Neural cell (in vitro differentiated cells): ENCODE results near the gene PRAF2. TPM values are rescaled to one million over a fixed set of nuclear protein-coding genes. Genes with fewer than 3 reads are reported as not detected.

Experiments used
- H2AFZ ChIP-seq: fragments of 200-600, 300-800 bp; sonication (generic), shearing (Covaris generic); 2 replicates; pipeline ENCODE4 v1.6.0; 2014; ENCODE audit warnings: low read depth, mild to moderate bottlenecking, antibody characterized with exemption, low read length, moderate library complexity
- H3F3A ChIP-seq: fragments of 200-600 bp; shearing (Covaris generic); 2 replicates; pipeline ENCODE4 v1.6.1; 2016; ENCODE audit warnings: mild to moderate bottlenecking, moderate library complexity, mixed read lengths, antibody characterized with exemption, low read length; ENCODE audit not compliant: insufficient read depth, poor library complexity, severe bottlenecking
- H3K27ac ChIP-seq: fragments of 200-600, 300-800 bp; sonication (generic), shearing (Covaris generic); 2 replicates; pipeline ENCODE4 v1.5.1; 2014; ENCODE audit warnings: mild to moderate bottlenecking, low read length, moderate library complexity
- H3K27me3 ChIP-seq: fragments of 300-800, 200-600 bp; sonication (generic), shearing (Covaris generic); 2 replicates; pipeline ENCODE4 v1.6.0; 2014; ENCODE audit warnings: mild to moderate bottlenecking, low read depth, low read length, moderate library complexity; ENCODE audit not compliant: insufficient read depth
- H3K36me3 ChIP-seq: fragments of 300-800, 200-600 bp; sonication (generic), shearing (Covaris generic); 2 replicates; pipeline ENCODE4 v1.5.1; 2014; ENCODE audit warnings: mild to moderate bottlenecking, antibody characterized with exemption, low read length, moderate library complexity; ENCODE audit not compliant: insufficient read depth
- H3K4me2 ChIP-seq: fragments of 300-800, 200-600 bp; sonication (generic), shearing (Covaris generic); 2 replicates; pipeline ENCODE4 v1.6.0; 2014; ENCODE audit warnings: mild to moderate bottlenecking, low read length
- H3K4me3 ChIP-seq: fragments of 300-800, 200-600 bp; sonication (generic), shearing (Covaris generic); 2 replicates; pipeline ENCODE4 v1.5.1; 2014; ENCODE audit warnings: mild to moderate bottlenecking, low read length, moderate library complexity
- H3K79me2 ChIP-seq: fragments of 200-600 bp; shearing (Covaris generic); replicated peaks from 2 replicates; pipeline ENCODE4 v1.6.0; 2014; ENCODE audit warnings: mild to moderate bottlenecking, low read length, moderate library complexity; ENCODE audit not compliant: insufficient read depth
- H3K9ac ChIP-seq: fragments of 300-800, 200-600 bp; sonication (generic), shearing (Covaris generic); 2 replicates; pipeline ENCODE4 v1.6.1; 2016; ENCODE audit warnings: mild to moderate bottlenecking, low read length, mixed read lengths
- H3K9me2 ChIP-seq: fragments of 200-600 bp; shearing (Covaris generic); 2 replicates; pipeline ENCODE4 v1.6.1; 2016; ENCODE audit warnings: mild to moderate bottlenecking, low read length, mixed read lengths; ENCODE audit not compliant: insufficient read depth
- H3K9me3 ChIP-seq: fragments of 200-600, 300-800 bp; sonication (generic), shearing (Covaris generic); 2 replicates; pipeline ENCODE4 v1.6.1; 2016; ENCODE audit warnings: mild to moderate bottlenecking, mixed run types, low read length, moderate library complexity, mixed read lengths
- H4K20me1 ChIP-seq: fragments of 200-600 bp; shearing (Covaris generic); 2 replicates; pipeline ENCODE4 v1.6.1; 2016; ENCODE audit warnings: mild to moderate bottlenecking, mixed run types; ENCODE audit not compliant: insufficient read depth
- EP300 ChIP-seq: fragments of 450-650 bp; conservative IDR thresholded peaks from 2 replicates; pipeline ENCODE4 v1.6.1; 2014; ENCODE audit warnings: antibody characterized with exemption, mild to moderate bottlenecking, moderate library complexity; ENCODE audit not compliant: poor library complexity, severe bottlenecking
- EZH2 ChIP-seq: fragments of 200-600, 300-800 bp; shearing (Covaris generic), sonication (generic); IDR thresholded peaks from 2 replicates; pipeline ENCODE4 v1.6.1; 2014; ENCODE audit warnings: antibody characterized with exemption, low read length, borderline replicate concordance, mild to moderate bottlenecking; ENCODE audit not compliant: insufficient read depth, poor library complexity, severe bottlenecking
- MXI1 ChIP-seq: fragments of 450-650 bp; conservative IDR thresholded peaks from 2 replicates; pipeline ENCODE4 v1.6.1; 2014; ENCODE audit warnings: antibody characterized with exemption, mild to moderate bottlenecking; ENCODE audit not compliant: poor library complexity, severe bottlenecking
- POLR2AphosphoS5 ChIP-seq: IDR thresholded peaks from 2 replicates; pipeline ENCODE4 v1.6.1; 2012
- RAD21 ChIP-seq: fragments of 450-650 bp; conservative IDR thresholded peaks from 2 replicates; pipeline ENCODE4 v1.6.1; 2014; ENCODE audit warnings: antibody characterized with exemption, mild to moderate bottlenecking, moderate library complexity
- SMC3 ChIP-seq: fragments of 450-650 bp; conservative IDR thresholded peaks from 2 replicates; pipeline ENCODE4 v1.6.1; 2014; ENCODE audit warnings: antibody characterized with exemption, mild to moderate bottlenecking, moderate library complexity; ENCODE audit not compliant: poor library complexity
- TAF1 ChIP-seq: IDR thresholded peaks from 2 replicates; pipeline ENCODE4 v1.6.1; 2012; ENCODE audit warnings: low read depth
- polyA plus RNA-seq: library from polyadenylated mRNA; depleted of rRNA; stranded (reverse); fragments of >200 nt; gene quantifications from 2 replicates; pipeline ENCODE4 v1.2.3, GENCODE V29; 2014
- TF ChIP-seq, protein P1 (sequence below): IDR thresholded peaks from 2 replicates; pipeline ENCODE4 v1.6.1; 2012; ENCODE audit warnings: borderline replicate concordance
- TF ChIP-seq, protein P2 (sequence below): fragments of 450-650 bp; IDR thresholded peaks from 2 replicates; pipeline ENCODE4 v1.5.1; 2014; ENCODE audit warnings: antibody characterized with exemption, mild to moderate bottlenecking, moderate library complexity; ENCODE audit not compliant: poor library complexity, severe bottlenecking

Gene PRAF2
- polyA plus RNA-seq, 1 donor from 2014 or later = 7.3 TPM

- Histone ChIP-seq H3K27ac (no peak overlapping the region), H3K27me3 (no peaks in the 10 kb centered on the region), H4K20me1 (no peaks in the 10 kb centered on the region), H3K9me3 (no peaks in the 10 kb centered on the region), H3K9ac (no peak overlapping the region), H3K4me2 (no peak overlapping the region), H2AFZ (no peak overlapping the region), H3K4me3 (no peak overlapping the region), H3K79me2 (peaks cover 6% of the 10 kb centered on the region), H3K9me2 (no peaks in the 10 kb centered on the region), H3K36me3 (no peaks in the 10 kb centered on the region), H3F3A (no peaks in the 10 kb centered on the region)
- no peak for TF ChIP-seq POLR2AphosphoS5
- no peak for TF ChIP-seq TAF1
- no peak for TF ChIP-seq RAD21
- TF ChIP-seq SMC3 = no peak
- TF ChIP-seq, protein P1, sequence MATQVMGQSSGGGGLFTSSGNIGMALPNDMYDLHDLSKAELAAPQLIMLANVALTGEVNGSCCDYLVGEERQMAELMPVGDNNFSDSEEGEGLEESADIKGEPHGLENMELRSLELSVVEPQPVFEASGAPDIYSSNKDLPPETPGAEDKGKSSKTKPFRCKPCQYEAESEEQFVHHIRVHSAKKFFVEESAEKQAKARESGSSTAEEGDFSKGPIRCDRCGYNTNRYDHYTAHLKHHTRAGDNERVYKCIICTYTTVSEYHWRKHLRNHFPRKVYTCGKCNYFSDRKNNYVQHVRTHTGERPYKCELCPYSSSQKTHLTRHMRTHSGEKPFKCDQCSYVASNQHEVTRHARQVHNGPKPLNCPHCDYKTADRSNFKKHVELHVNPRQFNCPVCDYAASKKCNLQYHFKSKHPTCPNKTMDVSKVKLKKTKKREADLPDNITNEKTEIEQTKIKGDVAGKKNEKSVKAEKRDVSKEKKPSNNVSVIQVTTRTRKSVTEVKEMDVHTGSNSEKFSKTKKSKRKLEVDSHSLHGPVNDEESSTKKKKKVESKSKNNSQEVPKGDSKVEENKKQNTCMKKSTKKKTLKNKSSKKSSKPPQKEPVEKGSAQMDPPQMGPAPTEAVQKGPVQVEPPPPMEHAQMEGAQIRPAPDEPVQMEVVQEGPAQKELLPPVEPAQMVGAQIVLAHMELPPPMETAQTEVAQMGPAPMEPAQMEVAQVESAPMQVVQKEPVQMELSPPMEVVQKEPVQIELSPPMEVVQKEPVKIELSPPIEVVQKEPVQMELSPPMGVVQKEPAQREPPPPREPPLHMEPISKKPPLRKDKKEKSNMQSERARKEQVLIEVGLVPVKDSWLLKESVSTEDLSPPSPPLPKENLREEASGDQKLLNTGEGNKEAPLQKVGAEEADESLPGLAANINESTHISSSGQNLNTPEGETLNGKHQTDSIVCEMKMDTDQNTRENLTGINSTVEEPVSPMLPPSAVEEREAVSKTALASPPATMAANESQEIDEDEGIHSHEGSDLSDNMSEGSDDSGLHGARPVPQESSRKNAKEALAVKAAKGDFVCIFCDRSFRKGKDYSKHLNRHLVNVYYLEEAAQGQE = no peak
- TF ChIP-seq EP300 = no peak
- TF ChIP-seq, protein P2, sequence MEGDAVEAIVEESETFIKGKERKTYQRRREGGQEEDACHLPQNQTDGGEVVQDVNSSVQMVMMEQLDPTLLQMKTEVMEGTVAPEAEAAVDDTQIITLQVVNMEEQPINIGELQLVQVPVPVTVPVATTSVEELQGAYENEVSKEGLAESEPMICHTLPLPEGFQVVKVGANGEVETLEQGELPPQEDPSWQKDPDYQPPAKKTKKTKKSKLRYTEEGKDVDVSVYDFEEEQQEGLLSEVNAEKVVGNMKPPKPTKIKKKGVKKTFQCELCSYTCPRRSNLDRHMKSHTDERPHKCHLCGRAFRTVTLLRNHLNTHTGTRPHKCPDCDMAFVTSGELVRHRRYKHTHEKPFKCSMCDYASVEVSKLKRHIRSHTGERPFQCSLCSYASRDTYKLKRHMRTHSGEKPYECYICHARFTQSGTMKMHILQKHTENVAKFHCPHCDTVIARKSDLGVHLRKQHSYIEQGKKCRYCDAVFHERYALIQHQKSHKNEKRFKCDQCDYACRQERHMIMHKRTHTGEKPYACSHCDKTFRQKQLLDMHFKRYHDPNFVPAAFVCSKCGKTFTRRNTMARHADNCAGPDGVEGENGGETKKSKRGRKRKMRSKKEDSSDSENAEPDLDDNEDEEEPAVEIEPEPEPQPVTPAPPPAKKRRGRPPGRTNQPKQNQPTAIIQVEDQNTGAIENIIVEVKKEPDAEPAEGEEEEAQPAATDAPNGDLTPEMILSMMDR = no peak
- TF ChIP-seq MXI1 = no peak
- no peak for TF ChIP-seq EZH2
These were observed 34.0 kb downstream of the PRAF2 start for GRCh38 chrX:49039598-49040375.

DNA sequence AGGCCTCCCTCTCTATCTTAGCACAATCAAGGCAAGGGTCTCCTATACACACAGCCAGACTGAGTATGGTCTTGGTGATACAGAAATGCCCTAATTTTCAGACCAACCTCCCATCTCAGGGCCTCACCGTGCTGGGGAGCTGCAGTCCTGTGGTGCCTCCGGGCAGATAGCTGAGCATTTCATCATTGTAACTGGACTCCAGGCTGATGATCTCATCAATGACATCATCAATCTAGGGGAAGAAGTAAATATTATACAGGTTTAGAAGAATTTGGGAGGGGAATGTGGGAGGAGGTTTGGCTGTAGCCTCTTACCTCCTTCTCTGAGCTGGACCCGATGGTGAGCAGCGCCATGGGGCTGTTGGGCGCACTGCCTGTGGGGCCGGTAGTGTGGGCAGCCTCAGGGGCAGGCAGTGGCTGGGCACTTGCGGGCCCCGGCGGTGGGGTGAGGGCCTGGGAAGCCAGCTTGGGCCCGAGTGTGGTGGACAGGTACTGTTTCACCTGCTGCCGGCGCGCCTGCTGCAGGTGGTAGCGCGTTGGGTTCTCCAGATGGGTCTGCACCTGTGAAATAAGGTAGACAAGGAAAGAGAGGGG is 35.8 kb downstream of the PRAF2 start:
- H3K9ac ChIP-seq = no peak overlapping the region
- no peaks in the 10 kb centered on the region for H3K27me3 ChIP-seq
- no peak overlapping the region for H3K4me3 ChIP-seq
- no peaks in the 10 kb centered on the region for H3F3A ChIP-seq
- H3K27ac ChIP-seq = no peak overlapping the region
- H3K4me2 ChIP-seq = no peak overlapping the region
- no peaks in the 10 kb centered on the region for H4K20me1 ChIP-seq
- no peaks in the 10 kb centered on the region for H3K36me3 ChIP-seq
- H2AFZ ChIP-seq = no peak overlapping the region
- TF ChIP-seq SMC3 (no peak), EP300 (no peak), EZH2 (no peak), MXI1 (no peak), RAD21 (no peak), POLR2AphosphoS5 (no peak), TAF1 (no peak)
- TF ChIP-seq, protein P2 = no peak
- TF ChIP-seq, protein P1 = no peak
- no peaks in the 10 kb centered on the region for H3K9me3 ChIP-seq
- H3K9me2 ChIP-seq = no peaks in the 10 kb centered on the region
- H3K79me2 ChIP-seq = peaks cover 6% of the 10 kb centered on the region
